HFFc6 (cell line): ENCODE measurements around the gene SYNPO. TPM values are rescaled to one million over a fixed set of nuclear protein-coding genes. Genes with fewer than 3 reads are reported as not detected.

Experiments used
- DNase-seq: peaks from one replicate; pipeline ENCODE4 v3.0.0-alpha.2; 2018
- H3K27ac Mint-ChIP-seq: 2 replicates; pipeline ENCODE4 v1.8.0; 2020; ENCODE audit warnings: mild to moderate bottlenecking, mixed read lengths
- H3K27me3 Mint-ChIP-seq: 2 replicates; pipeline ENCODE4 v1.8.0; 2021; ENCODE audit warnings: mild to moderate bottlenecking, moderate library complexity, mixed read lengths; ENCODE audit not compliant: insufficient read depth
- H3K36me3 Mint-ChIP-seq: 2 replicates; pipeline ENCODE4 v1.8.0; 2021; ENCODE audit warnings: low read depth, mixed read lengths
- H3K4me1 Mint-ChIP-seq: 2 replicates; pipeline ENCODE4 v1.8.0; 2020; ENCODE audit warnings: low read depth, mixed read lengths
- H3K4me3 Mint-ChIP-seq: 2 replicates; pipeline ENCODE4 v1.8.0; 2020; ENCODE audit warnings: mild to moderate bottlenecking, moderate library complexity, mixed read lengths
- H3K9me3 Mint-ChIP-seq: 2 replicates; pipeline ENCODE4 v1.8.0; 2020; ENCODE audit warnings: mild to moderate bottlenecking, mixed read lengths
- CTCF ChIP-seq: fragments of 200-600 bp; sonication (generic); IDR thresholded peaks from 2 replicates; pipeline ENCODE4 v1.5.0; 2021; ENCODE audit warnings: antibody characterized with exemption, mild to moderate bottlenecking
- total RNA-seq, 6 experiments: library from RNA; stranded (reverse); fragmentation: NEBNext Ultra II Directional; extraction: Animal tissue kit (Norgen Biotek cat#: 25700); gene quantifications; 2 replicates in 1 of 6; 3 replicates in 5 of 6; pipeline ENCODE4 v1.2.3, GENCODE V29; 2021

SYNPO gene
- total RNA-seq, 6 experiments from 2014 or later: 35.6 to 50.7 (median 47.8) TPM

GRCh38 chr5:150599281-150599680 is 41.2 kb upstream of the SYNPO start:
- Mint-ChIP-seq H3K4me3 (no peak overlapping the region), H3K27me3 (peaks cover 6% of the 10 kb centered on the region), H3K36me3 (no peaks in the 10 kb centered on the region), H3K27ac (no peak overlapping the region), H3K4me1 (peaks cover 14% of the 10 kb centered on the region), H3K9me3 (no peaks in the 10 kb centered on the region)
- DNase-seq: no peak
- TF ChIP-seq CTCF: no peak

GRCh38 chr5:150599917-150600511 is 40.4 kb upstream of the SYNPO start:
- peaks cover 6% of the 10 kb centered on the region for H3K27me3 Mint-ChIP-seq
- H3K4me1 Mint-ChIP-seq: peaks cover 14% of the 10 kb centered on the region
- no peak overlapping the region for H3K4me3 Mint-ChIP-seq
- DNase-seq: peak; percentile 35
- TF ChIP-seq CTCF: no peak
- no peak overlapping the region for H3K27ac Mint-ChIP-seq
- H3K36me3 Mint-ChIP-seq: no peaks in the 10 kb centered on the region
- H3K9me3 Mint-ChIP-seq: no peaks in the 10 kb centered on the region

GRCh38 chr5:150600616-150601490 is 39.6 kb upstream of the SYNPO start:
- TF ChIP-seq CTCF: no peak
- no peaks in the 10 kb centered on the region for H3K9me3 Mint-ChIP-seq
- no peaks in the 10 kb centered on the region for H3K36me3 Mint-ChIP-seq
- peaks cover 4% of the 10 kb centered on the region for H3K27me3 Mint-ChIP-seq
- H3K27ac Mint-ChIP-seq: no peak overlapping the region
- DNase-seq: no peak
- H3K4me1 Mint-ChIP-seq: peaks cover 14% of the 10 kb centered on the region
- no peak overlapping the region for H3K4me3 Mint-ChIP-seq

- Mint-ChIP-seq H3K36me3 (no peaks in the 10 kb centered on the region), H3K27ac (no peak overlapping the region), H3K4me3 (no peak overlapping the region), H3K27me3 (peaks cover 4% of the 10 kb centered on the region), H3K4me1 (peaks cover 14% of the 10 kb centered on the region), H3K9me3 (no peaks in the 10 kb centered on the region)
- DNase-seq: no peak
- TF ChIP-seq CTCF: no peak
Observed at GRCh38 chr5:150601491-150602345, 38.7 kb upstream of the SYNPO start.

- no peak for DNase-seq
- H3K9me3 Mint-ChIP-seq: no peaks in the 10 kb centered on the region
- H3K4me3 Mint-ChIP-seq: no peak overlapping the region
- H3K36me3 Mint-ChIP-seq: no peaks in the 10 kb centered on the region
- no peak for TF ChIP-seq CTCF
- H3K4me1 Mint-ChIP-seq: peaks cover 14% of the 10 kb centered on the region
- H3K27me3 Mint-ChIP-seq: peaks cover 4% of the 10 kb centered on the region
- H3K27ac Mint-ChIP-seq: no peak overlapping the region
Observed at GRCh38 chr5:150603052-150603451, 37.4 kb upstream of the SYNPO start.
